ENCODE data around the gene MACF1.

DNA sequence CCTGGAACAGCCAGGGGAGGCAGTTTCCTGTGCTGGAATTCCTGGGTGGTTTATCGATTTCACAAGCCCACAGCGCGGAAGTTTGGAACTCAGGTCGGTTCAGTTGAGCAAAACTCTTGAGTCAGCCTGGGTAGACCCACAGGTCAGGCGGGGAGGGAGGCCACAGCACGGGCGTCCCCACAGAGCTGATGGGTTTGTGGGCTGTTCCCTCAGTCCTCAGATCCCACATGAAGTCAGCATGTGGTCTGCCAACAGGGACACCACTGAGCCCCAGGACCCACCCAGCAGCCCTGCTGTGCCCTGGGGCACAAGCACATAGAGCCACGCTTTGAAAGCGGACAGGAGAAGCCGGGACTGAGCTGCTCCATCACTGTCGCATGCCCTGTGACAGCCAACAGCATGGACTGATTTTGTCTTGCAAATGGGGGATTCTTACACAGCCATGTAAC, 304.4 kb downstream of the MACF1 start:
- TF ChIP-seq, protein P1, sequence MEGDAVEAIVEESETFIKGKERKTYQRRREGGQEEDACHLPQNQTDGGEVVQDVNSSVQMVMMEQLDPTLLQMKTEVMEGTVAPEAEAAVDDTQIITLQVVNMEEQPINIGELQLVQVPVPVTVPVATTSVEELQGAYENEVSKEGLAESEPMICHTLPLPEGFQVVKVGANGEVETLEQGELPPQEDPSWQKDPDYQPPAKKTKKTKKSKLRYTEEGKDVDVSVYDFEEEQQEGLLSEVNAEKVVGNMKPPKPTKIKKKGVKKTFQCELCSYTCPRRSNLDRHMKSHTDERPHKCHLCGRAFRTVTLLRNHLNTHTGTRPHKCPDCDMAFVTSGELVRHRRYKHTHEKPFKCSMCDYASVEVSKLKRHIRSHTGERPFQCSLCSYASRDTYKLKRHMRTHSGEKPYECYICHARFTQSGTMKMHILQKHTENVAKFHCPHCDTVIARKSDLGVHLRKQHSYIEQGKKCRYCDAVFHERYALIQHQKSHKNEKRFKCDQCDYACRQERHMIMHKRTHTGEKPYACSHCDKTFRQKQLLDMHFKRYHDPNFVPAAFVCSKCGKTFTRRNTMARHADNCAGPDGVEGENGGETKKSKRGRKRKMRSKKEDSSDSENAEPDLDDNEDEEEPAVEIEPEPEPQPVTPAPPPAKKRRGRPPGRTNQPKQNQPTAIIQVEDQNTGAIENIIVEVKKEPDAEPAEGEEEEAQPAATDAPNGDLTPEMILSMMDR (IDR thresholded peaks at IDR 0.05) = no peak
- no peak for TF ChIP-seq POLR2A (IDR thresholded peaks at IDR 0.05)
- TF ChIP-seq POLR2AphosphoS5 (IDR thresholded peaks at IDR 0.05) = no peak

Data from breast epithelium (tissue), 3 donors.